GM12872 (cell line): Measurements from ENCODE around the gene HIRA.

ENCODE experiments used
- TF ChIP-seq, protein P1 (sequence below): IDR thresholded peaks from 3 replicates; pipeline ENCODE4 v1.5.1; 2011; ENCODE audit warnings: low read depth, mild to moderate bottlenecking, low read length, moderate library complexity; ENCODE audit not compliant: insufficient read depth

HIRA gene, protein sequence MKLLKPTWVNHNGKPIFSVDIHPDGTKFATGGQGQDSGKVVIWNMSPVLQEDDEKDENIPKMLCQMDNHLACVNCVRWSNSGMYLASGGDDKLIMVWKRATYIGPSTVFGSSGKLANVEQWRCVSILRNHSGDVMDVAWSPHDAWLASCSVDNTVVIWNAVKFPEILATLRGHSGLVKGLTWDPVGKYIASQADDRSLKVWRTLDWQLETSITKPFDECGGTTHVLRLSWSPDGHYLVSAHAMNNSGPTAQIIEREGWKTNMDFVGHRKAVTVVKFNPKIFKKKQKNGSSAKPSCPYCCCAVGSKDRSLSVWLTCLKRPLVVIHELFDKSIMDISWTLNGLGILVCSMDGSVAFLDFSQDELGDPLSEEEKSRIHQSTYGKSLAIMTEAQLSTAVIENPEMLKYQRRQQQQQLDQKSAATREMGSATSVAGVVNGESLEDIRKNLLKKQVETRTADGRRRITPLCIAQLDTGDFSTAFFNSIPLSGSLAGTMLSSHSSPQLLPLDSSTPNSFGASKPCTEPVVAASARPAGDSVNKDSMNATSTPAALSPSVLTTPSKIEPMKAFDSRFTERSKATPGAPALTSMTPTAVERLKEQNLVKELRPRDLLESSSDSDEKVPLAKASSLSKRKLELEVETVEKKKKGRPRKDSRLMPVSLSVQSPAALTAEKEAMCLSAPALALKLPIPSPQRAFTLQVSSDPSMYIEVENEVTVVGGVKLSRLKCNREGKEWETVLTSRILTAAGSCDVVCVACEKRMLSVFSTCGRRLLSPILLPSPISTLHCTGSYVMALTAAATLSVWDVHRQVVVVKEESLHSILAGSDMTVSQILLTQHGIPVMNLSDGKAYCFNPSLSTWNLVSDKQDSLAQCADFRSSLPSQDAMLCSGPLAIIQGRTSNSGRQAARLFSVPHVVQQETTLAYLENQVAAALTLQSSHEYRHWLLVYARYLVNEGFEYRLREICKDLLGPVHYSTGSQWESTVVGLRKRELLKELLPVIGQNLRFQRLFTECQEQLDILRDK

GRCh38 chr22:19431649-19432132 is at the start of gene HIRA:
TSS of gene HIRA (minus strand) at chr22:19431733. CDS start at chr22:19431476, 257 bp downstream.
- TF ChIP-seq, protein P1, sequence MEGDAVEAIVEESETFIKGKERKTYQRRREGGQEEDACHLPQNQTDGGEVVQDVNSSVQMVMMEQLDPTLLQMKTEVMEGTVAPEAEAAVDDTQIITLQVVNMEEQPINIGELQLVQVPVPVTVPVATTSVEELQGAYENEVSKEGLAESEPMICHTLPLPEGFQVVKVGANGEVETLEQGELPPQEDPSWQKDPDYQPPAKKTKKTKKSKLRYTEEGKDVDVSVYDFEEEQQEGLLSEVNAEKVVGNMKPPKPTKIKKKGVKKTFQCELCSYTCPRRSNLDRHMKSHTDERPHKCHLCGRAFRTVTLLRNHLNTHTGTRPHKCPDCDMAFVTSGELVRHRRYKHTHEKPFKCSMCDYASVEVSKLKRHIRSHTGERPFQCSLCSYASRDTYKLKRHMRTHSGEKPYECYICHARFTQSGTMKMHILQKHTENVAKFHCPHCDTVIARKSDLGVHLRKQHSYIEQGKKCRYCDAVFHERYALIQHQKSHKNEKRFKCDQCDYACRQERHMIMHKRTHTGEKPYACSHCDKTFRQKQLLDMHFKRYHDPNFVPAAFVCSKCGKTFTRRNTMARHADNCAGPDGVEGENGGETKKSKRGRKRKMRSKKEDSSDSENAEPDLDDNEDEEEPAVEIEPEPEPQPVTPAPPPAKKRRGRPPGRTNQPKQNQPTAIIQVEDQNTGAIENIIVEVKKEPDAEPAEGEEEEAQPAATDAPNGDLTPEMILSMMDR = no peak

DNA sequence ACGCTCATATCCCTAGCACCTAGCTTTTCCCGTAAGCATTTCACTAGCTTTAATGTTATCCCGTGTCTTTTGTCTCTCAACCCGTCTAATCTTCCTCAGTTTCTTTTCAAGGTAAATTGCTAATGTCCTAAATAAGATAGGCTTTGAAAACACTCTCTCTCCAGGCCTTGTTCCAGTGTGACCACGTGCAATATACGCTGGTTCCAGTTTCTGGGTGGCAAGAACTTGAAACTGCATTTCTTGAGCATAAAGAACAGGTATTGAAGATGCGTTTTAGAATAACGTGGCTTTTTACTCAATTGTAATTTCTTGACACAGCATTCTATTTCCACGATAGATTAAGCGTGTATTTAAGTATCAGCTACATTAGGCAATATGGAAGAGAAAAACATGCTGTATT is 49.3 kb upstream of the HIRA start:
- TF ChIP-seq, protein P1 = no peak

GRCh38 chr22:19480173-19480568 is 48.6 kb upstream of the HIRA start:
- TF ChIP-seq, protein P1 = no peak

DNA sequence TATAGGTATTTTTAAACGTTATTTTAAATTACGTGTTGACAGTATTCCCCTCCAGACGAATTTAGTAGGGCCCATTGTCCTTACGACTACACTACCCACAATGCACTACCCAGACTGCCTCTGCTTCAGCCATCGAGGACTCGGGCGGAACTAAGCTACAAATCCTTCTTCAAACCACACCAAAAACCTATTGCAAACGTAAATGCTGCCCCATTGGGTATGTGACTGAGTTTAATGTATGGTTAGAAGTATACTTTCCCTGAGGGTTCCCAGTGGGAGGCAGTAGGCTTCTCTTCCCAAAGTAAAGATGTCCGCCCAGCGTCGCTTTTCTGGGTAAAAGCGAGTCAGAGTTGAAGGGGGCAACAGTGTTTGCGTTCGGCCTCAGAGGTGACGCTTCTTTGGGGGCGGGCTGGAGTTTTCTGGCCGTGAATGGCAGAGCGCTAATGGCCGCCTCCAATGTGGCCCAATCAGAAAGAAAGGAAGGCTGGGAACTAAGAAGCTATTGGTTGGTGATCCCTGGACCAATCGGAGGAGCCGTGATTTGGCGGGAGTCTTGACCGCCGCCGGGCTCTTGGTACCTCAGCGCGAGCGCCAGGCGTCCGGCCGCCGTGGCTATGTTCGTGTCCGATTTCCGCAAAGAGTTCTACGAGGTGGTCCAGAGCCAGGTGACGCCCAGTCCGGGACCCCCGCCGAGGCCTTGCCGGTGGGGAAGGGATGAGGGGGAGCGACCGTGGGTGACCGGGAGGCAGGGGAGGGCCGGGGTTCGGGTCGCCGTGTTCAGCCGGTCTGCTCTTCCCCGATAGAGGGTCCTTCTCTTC is 48.0 kb upstream of the HIRA start, which contains the start of gene CDC45:
Gene CDC45, plus strand, starts transcription at position 566 of the 818 bp plus-strand sequence. Its CDS starts 49 bp downstream, at position 615.
- TF ChIP-seq, protein P1 = no peak

GRCh38 chr22:19478901-19479354 is 47.4 kb upstream of the HIRA start, which contains the start of gene UFD1:
TSS of gene UFD1 (minus strand) at chr22:19479193. CDS start at chr22:19479085, 108 bp downstream.
- TF ChIP-seq, protein P1 = no peak

GRCh38 chr22:19478045-19478900 is 46.7 kb upstream of the HIRA start:
- TF ChIP-seq, protein P1 = no peak
